SK-N-SH treated with all-trans-retinoic acid at 6 μM for 48 hours (cell line): ENCODE measurements around the gene COL3A1.

Source experiments
- ATAC-seq: fragments of 200-7000 bp; cut with Tn5 transposase; 3 replicates; pipeline ENCODE4 v1.9.1; 2020; ENCODE audit warnings: mild to moderate bottlenecking, moderate library complexity
- ARNTL ChIP-seq: fragments of 450-650 bp; formaldehyde crosslinking; IDR thresholded peaks from 2 replicates; pipeline ENCODE4 v1.5.0; 2020; ENCODE audit warnings: low read depth, mild to moderate bottlenecking, moderate library complexity, borderline replicate concordance
- CSDC2 ChIP-seq: fragments of 250-450 bp; sonication (Bioruptor Pico); IDR thresholded peaks from 2 replicates; pipeline ENCODE4 v1.5.0; 2020; ENCODE audit warnings: mild to moderate bottlenecking, moderate library complexity
- ESRRG ChIP-seq: fragments of 250-450 bp; sonication (Bioruptor Pico); IDR thresholded peaks from 2 replicates; pipeline ENCODE4 v1.6.1; 2021; ENCODE audit warnings: mild to moderate bottlenecking
- GLIS3 ChIP-seq: fragments of 250-450 bp; sonication (Bioruptor Pico); IDR thresholded peaks from 2 replicates; pipeline ENCODE4 v1.5.0; 2020; ENCODE audit warnings: mild to moderate bottlenecking, moderate library complexity
- ISL1 ChIP-seq: fragments of 250-450 bp; sonication (Bioruptor Pico); IDR thresholded peaks from 2 replicates; pipeline ENCODE4 v2.1.2; 2022; ENCODE audit warnings: mild to moderate bottlenecking, moderate library complexity
- PPARA ChIP-seq: fragments of 250-450 bp; sonication (Bioruptor Pico); IDR thresholded peaks from 2 replicates; pipeline ENCODE4 v1.5.0; 2020; ENCODE audit warnings: mild to moderate bottlenecking, borderline replicate concordance
- RARB ChIP-seq: fragments of 250-450 bp; sonication (Bioruptor Pico); IDR thresholded peaks from 2 replicates; pipeline ENCODE4 v1.8.0; 2021; ENCODE audit warnings: mild to moderate bottlenecking, moderate library complexity
- SNAI2 ChIP-seq: fragments of 250-450 bp; sonication (Bioruptor Pico); IDR thresholded peaks from 2 replicates; pipeline ENCODE4 v1.5.0; 2020; ENCODE audit warnings: mild to moderate bottlenecking, moderate library complexity
- TCF4 ChIP-seq: fragments of 250-450 bp; sonication (Bioruptor Pico); IDR thresholded peaks from 2 replicates; pipeline ENCODE4 v1.8.0; 2021; ENCODE audit warnings: mild to moderate bottlenecking, moderate library complexity, borderline replicate concordance
- TOX ChIP-seq: fragments of 250-450 bp; sonication (Bioruptor Pico); IDR thresholded peaks from 2 replicates; pipeline ENCODE4 v1.8.0; 2021; ENCODE audit warnings: mild to moderate bottlenecking, moderate library complexity, borderline replicate concordance
- ZC3H10 ChIP-seq: fragments of 250-450 bp; sonication (Bioruptor Pico); IDR thresholded peaks from 2 replicates; pipeline ENCODE4 v1.5.1; 2021; ENCODE audit warnings: mild to moderate bottlenecking, moderate library complexity
- ZFP3 ChIP-seq: fragments of 250-450 bp; sonication (Bioruptor Pico); IDR thresholded peaks from 2 replicates; pipeline ENCODE4 v1.5.0; 2020; ENCODE audit warnings: mild to moderate bottlenecking, moderate library complexity
- ZFP30 ChIP-seq: fragments of 450-650 bp; formaldehyde crosslinking; IDR thresholded peaks from 2 replicates; pipeline ENCODE4 v1.5.0; 2022; ENCODE audit warnings: mild to moderate bottlenecking, moderate library complexity
- ZNF565 ChIP-seq: fragments of 450-650 bp; formaldehyde crosslinking; conservative IDR thresholded peaks from 2 replicates; pipeline ENCODE4 v1.5.0; 2020; ENCODE audit warnings: low read depth, mild to moderate bottlenecking, moderate library complexity
- ZNF70 ChIP-seq: fragments of 450-650 bp; formaldehyde crosslinking; IDR thresholded peaks from 2 replicates; pipeline ENCODE4 v1.5.0; 2020; ENCODE audit warnings: mild to moderate bottlenecking, moderate library complexity
- ZNF8 ChIP-seq: fragments of 450-650 bp; formaldehyde crosslinking; IDR thresholded peaks from 2 replicates; pipeline ENCODE4 v1.5.0; 2020; ENCODE audit warnings: mild to moderate bottlenecking, moderate library complexity
- TF ChIP-seq, protein P1 (sequence below): fragments of 250-450 bp; sonication (Bioruptor Pico); IDR thresholded peaks from 2 replicates; pipeline ENCODE4 v1.5.1; 2020; ENCODE audit warnings: low read depth, mild to moderate bottlenecking, moderate library complexity
- TF ChIP-seq, protein P2 (sequence below): fragments of 250-450 bp; sonication (Bioruptor Pico); IDR thresholded peaks from 2 replicates; pipeline ENCODE4 v1.5.1; 2021; ENCODE audit warnings: mild to moderate bottlenecking, moderate library complexity
- TF ChIP-seq, protein P3 (sequence below): fragments of 250-450 bp; sonication (Bioruptor Pico); IDR thresholded peaks from 2 replicates; pipeline ENCODE4 v1.8.0; 2020; ENCODE audit warnings: mild to moderate bottlenecking, moderate library complexity, borderline replicate concordance
- TF ChIP-seq, protein P4 (sequence below): fragments of 250-450 bp; sonication (Bioruptor Pico); IDR thresholded peaks from 2 replicates; pipeline ENCODE4 v1.8.0; 2021; ENCODE audit warnings: low read depth, mild to moderate bottlenecking, moderate library complexity, borderline replicate concordance

COL3A1 gene

DNA sequence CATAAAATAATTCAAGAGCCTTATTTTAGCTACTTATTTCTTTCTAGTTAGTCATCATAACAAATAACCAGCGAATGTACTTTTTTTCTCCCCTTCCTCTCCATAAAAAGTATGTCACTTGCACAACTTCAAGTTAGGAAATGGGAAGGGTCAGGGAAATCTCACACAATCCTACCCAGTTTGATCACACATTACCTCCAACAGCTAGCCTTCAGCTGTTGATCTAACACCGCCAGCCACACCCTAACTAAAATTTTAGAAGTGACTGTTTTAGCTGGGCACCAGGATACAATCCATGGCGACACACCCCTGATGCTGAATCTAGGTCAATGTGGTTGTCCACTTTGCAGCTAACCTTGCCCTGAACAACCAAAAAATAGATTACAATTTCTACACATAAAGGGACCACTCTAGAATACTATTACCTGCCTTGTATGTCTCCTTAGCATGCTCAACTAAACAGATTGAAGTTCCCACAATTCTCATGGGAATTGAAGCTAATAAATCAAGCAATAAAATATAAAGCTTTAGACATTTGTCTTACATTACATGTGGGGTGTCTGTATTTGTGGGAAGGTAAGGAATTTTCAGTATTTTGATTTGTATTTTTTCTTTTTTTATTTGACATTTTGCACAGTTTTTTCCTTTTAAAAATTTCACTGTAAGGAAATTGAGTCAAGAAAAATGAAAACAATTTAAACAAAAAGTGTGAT lies 7.3 kb upstream of the COL3A1 start (continued):
- TF ChIP-seq, protein P1, sequence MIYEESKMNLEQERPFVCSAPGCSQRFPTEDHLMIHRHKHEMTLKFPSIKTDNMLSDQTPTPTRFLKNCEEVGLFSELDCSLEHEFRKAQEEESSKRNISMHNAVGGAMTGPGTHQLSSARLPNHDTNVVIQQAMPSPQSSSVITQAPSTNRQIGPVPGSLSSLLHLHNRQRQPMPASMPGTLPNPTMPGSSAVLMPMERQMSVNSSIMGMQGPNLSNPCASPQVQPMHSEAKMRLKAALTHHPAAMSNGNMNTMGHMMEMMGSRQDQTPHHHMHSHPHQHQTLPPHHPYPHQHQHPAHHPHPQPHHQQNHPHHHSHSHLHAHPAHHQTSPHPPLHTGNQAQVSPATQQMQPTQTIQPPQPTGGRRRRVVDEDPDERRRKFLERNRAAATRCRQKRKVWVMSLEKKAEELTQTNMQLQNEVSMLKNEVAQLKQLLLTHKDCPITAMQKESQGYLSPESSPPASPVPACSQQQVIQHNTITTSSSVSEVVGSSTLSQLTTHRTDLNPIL, result no peak
- TF ChIP-seq ZFP30 (CRISPR knock-in tag) (no peak), PPARA (no peak), SNAI2 (CRISPR knock-in tag) (no peak), GLIS3 (CRISPR knock-in tag) (no peak), TCF4 (no peak), CSDC2 (no peak), ZC3H10 (no peak), TOX (no peak)
- TF ChIP-seq, protein P2, sequence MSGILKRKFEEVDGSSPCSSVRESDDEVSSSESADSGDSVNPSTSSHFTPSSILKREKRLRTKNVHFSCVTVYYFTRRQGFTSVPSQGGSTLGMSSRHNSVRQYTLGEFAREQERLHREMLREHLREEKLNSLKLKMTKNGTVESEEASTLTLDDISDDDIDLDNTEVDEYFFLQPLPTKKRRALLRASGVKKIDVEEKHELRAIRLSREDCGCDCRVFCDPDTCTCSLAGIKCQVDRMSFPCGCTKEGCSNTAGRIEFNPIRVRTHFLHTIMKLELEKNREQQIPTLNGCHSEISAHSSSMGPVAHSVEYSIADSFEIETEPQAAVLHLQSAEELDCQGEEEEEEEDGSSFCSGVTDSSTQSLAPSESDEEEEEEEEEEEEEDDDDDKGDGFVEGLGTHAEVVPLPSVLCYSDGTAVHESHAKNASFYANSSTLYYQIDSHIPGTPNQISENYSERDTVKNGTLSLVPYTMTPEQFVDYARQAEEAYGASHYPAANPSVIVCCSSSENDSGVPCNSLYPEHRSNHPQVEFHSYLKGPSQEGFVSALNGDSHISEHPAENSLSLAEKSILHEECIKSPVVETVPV (CRISPR knock-in tag), result no peak

DNA sequence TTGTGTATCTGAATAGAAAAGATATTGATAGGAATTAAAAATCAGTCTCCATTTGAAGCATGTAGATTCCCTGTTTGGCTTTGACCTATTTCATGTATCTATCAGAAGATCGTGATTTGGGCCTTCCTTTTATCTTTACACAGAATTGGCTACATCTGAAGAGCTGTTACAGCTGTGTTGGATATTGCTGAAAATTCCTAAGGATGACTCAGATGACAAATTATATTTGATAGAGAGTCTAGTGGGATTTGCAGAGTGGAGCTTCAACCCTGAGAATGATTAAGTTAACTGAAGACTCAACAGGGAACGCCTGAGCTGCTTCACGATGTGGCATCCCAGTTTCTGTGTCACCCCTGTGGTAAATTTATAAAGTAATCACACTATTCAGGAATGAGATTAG lies 4.9 kb upstream of the COL3A1 start:
- peak; percentile 67 for TF ChIP-seq ISL1
- TF ChIP-seq, protein P3, sequence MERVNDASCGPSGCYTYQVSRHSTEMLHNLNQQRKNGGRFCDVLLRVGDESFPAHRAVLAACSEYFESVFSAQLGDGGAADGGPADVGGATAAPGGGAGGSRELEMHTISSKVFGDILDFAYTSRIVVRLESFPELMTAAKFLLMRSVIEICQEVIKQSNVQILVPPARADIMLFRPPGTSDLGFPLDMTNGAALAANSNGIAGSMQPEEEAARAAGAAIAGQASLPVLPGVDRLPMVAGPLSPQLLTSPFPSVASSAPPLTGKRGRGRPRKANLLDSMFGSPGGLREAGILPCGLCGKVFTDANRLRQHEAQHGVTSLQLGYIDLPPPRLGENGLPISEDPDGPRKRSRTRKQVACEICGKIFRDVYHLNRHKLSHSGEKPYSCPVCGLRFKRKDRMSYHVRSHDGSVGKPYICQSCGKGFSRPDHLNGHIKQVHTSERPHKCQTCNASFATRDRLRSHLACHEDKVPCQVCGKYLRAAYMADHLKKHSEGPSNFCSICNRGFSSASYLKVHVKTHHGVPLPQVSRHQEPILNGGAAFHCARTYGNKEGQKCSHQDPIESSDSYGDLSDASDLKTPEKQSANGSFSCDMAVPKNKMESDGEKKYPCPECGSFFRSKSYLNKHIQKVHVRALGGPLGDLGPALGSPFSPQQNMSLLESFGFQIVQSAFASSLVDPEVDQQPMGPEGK (CRISPR knock-in tag), result peak; percentile 24; the same call in 1 of the 2 replicates
- peak; percentile 38; the same call in 1 of the 2 replicates for TF ChIP-seq TOX
- TF ChIP-seq PPARA, result no peak
- peak; percentile 81 for ATAC-seq

DNA sequence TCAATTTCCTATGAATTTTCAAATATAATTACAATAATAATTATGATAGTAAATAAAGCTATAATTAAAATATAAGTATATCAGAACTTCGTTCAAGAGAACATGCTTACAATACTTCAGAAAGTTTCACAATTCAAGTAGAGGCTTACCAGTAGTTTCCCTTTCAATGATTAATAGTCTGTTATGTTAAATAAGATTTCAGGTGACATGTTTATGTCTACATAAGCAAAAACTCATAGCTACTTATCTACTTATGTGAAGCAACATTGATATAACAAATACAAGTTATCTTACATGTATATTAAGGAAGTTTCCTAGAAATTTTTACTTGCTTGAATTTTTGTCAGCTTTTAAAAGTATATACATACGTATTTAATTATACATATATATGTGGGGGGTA lies 4.5 kb upstream of the COL3A1 start:
- TF ChIP-seq, protein P3 (CRISPR knock-in tag), result no peak
- TF ChIP-seq RARB (CRISPR knock-in tag) (no peak), ZFP3 (CRISPR knock-in tag) (no peak), GLIS3 (CRISPR knock-in tag) (no peak), CSDC2 (no peak), SNAI2 (CRISPR knock-in tag) (no peak), ZNF8 (CRISPR knock-in tag) (no peak), ISL1 (no peak; the same call in 1 of the 2 replicates), ZNF565 (CRISPR knock-in tag) (no peak), TCF4 (no peak), ZNF70 (CRISPR knock-in tag) (no peak)
- TF ChIP-seq, protein P1, result no peak
- TF ChIP-seq, protein P4, sequence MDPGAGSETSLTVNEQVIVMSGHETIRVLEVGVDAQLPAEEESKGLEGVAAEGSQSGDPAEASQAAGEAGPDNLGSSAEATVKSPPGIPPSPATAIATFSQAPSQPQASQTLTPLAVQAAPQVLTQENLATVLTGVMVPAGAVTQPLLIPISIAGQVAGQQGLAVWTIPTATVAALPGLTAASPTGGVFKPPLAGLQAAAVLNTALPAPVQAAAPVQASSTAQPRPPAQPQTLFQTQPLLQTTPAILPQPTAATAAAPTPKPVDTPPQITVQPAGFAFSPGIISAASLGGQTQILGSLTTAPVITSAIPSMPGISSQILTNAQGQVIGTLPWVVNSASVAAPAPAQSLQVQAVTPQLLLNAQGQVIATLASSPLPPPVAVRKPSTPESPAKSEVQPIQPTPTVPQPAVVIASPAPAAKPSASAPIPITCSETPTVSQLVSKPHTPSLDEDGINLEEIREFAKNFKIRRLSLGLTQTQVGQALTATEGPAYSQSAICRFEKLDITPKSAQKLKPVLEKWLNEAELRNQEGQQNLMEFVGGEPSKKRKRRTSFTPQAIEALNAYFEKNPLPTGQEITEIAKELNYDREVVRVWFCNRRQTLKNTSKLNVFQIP (CRISPR knock-in tag), result no peak
- TF ChIP-seq, all 23 proteins: peak for 0
- no peak for ATAC-seq

DNA sequence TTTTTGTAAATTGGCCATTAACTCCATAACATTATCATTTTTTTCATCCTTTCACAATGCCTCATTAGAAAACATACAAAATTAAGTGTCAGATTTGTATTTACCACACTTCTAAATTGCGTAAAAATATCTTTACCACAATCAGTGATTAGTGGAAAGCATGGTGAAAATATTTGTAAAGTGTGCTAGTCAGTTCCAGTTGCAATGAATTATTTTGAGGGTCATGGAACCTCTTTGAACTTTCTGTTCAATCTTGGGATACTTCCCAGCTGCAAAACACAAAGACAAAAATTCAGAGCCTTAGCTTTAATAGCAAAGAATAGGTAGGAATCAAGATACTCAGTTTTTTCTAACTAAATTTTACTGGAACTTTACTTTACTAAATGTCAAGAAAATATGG lies 4.0 kb upstream of the COL3A1 start:
- no peak for ATAC-seq
- no peak for TF ChIP-seq ZNF70 (CRISPR knock-in tag)
- TF ChIP-seq PPARA, result no peak
- no peak for TF ChIP-seq ZFP3 (CRISPR knock-in tag)
- TF ChIP-seq, protein P2 (CRISPR knock-in tag), result no peak
- no peak for TF ChIP-seq ARNTL (CRISPR knock-in tag)
- TF ChIP-seq ZNF8 (CRISPR knock-in tag), result no peak
- TF ChIP-seq, protein P4 (CRISPR knock-in tag), result no peak
- no peak for TF ChIP-seq ESRRG (CRISPR knock-in tag)
- TF ChIP-seq, protein P3 (CRISPR knock-in tag), result no peak
- TF ChIP-seq, all 23 proteins: peak for 0
